GM21390 (cell line): ENCODE measurements around the gene MZF1.
A peak's percentile ranks its signal among the peaks of the same experiment; 100 is the strongest.

ENCODE experiments used
- ATAC-seq: cut with Tn5 transposase; IDR thresholded peaks from one replicate; pipeline ENCODE4 v1.9.1; 2021; ENCODE audit not compliant: unreplicated experiment

MZF1 gene

GRCh38 chr19:58515259-58515658 is 57.9 kb downstream of the MZF1 start:
- ATAC-seq = no peak

GRCh38 chr19:58514564-58515022 is 58.5 kb downstream of the MZF1 start:
- no peak for ATAC-seq

GRCh38 chr19:58513694-58514563 is 59.2 kb downstream of the MZF1 start:
- ATAC-seq = peak; percentile 68

- ATAC-seq = no peak
These were observed 59.9 kb downstream of the MZF1 start for GRCh38 chr19:58513213-58513693.
